GM18505 (cell line): ENCODE results near the gene MYO18B.

Source experiments
- ATAC-seq: cut with Tn5 transposase; IDR thresholded peaks from one replicate; pipeline ENCODE4 v1.9.1; 2021; ENCODE audit not compliant: unreplicated experiment
- POLR2A ChIP-seq: IDR thresholded peaks from 4 replicates; pipeline ENCODE4 v1.6.1; 2011; ENCODE audit warnings: borderline replicate concordance; ENCODE audit not compliant: insufficient read depth, insufficient read length; ENCODE audit errors: extremely low read depth

Gene MYO18B

DNA sequence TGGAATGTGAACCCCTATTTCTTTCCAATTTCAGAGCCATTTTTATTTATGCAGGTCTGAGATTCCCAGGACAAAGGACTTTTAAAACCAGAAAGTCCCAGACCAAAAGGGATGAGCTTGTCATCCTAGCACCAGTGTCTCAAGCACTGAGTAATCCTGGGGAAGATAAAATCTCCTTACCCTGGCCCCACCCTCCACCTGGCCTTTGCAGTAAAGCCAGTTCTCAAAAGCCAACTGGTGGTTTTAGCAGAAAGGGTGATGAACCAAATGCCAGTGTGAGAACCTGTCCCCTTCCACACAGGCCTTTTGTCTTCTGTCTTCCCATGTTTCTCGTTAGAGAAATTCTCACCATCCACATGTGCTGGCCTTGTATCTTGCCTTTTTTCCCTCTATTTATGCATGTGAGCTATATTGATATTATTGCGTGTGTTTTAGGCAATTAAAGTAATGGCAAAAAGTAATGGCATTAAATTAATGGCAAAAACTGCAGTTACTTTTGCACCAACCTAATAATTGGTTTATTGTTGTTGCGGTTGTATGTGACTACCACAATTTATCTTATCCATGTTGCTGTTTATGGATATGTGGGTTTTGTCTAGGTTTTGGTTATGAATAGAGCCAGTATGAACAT, 191.3 kb downstream of the MYO18B start:
- ATAC-seq, result no peak
- TF ChIP-seq POLR2A, result no peak

GRCh38 chr22:25935266-25936058, 193.5 kb downstream of the MYO18B start:
- no peak for ATAC-seq
- TF ChIP-seq POLR2A, result no peak

DNA sequence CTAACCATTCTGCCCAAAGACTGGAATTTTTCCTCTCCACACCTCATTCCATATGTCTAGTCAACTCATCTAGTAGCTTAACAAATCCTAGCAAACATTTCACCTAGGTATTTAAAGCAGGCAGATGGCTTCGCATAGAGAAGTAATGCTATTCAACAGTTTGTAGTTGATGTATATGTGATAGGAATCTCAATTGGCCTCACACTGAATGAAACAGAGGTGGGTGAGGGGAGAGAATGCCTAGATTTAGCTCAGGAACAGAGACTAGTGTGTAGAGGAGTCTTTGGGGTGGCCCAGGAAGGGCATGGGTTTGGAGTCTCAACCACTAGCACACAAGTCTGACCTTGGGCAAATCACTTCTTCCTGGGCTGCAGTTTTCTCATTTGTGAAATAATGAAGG, 196.2 kb downstream of the MYO18B start:
- no peak for ATAC-seq
- TF ChIP-seq POLR2A, result no peak

DNA sequence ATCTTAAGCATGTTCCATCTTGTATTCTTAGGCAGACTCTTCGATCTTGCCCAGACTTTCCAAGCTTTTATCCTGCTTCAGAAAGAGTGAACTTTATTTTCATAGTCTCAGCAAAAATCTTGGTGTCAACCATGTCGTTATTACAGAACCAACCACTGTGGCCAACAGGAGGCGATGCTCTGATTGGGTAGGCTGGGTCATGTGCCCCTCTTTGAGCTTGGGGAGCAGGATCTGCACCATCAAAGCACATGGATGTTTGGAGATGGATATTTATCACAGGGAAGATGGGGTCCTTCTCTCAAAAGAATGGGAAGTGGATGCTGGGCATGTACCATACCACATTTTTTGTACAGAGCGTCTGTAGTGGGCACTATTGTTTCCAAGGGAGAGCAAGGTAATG, 197.4 kb downstream of the MYO18B start:
- TF ChIP-seq POLR2A, result no peak
- no peak for ATAC-seq

DNA sequence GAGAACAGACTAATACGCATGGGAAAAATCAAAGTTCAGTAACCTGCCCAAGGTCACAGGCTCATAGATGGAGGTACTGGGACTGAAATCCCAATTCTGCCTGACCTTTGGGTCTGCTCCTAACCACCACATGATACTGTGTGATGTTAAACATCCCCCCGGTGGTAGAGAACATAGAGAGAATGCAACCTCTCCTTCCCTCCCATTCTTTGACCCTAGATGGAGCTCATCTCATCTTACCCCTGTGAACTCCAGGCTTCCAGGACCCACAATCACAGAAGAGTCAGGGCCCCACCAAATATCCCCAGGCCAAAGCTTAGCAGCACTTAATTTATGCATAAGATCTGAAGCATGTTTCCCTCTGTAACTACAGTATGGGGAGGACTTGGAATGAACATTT, 198.5 kb downstream of the MYO18B start:
- no peak for TF ChIP-seq POLR2A
- no peak for ATAC-seq

- ATAC-seq, result no peak
- no peak for TF ChIP-seq POLR2A
Measured at GRCh38 chr22:25941365-25941960, 199.5 kb downstream of the MYO18B start.

DNA sequence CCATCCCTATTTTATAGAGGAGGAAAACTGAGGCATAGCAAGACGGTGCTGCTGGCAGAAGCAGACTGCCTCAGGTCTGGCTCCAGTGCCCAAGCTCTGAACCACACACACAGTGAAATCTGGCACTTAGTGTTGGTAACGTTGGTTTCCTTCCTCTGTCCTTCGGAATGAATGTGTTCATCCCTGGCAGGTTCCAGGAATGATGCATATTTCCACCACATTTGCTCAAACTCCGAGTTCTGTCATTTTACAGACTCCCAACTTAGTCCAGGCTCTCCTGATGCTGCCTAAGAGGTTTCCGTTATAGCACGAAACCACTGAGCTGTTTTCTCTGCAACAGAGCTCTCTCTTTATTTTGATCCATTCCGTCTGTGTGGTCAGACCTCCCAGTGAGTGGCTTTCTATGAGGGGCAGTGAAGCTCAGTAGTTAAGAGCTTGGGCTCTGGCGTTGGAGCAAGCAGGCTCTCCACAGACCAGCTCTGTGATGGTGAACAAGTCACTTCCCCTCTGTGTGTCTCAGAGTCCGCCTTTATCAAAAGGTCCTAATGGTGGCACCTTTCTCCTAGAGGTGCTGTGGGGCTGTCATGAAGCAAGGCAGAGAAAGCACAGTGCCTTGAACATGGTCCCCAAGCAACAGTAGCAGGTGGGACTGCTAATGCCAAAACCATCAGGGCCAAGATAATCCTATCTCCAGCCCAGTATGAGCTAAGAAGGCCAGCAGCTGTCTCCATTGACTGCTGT, 200.3 kb downstream of the MYO18B start:
- no peak for ATAC-seq
- no peak for TF ChIP-seq POLR2A

DNA sequence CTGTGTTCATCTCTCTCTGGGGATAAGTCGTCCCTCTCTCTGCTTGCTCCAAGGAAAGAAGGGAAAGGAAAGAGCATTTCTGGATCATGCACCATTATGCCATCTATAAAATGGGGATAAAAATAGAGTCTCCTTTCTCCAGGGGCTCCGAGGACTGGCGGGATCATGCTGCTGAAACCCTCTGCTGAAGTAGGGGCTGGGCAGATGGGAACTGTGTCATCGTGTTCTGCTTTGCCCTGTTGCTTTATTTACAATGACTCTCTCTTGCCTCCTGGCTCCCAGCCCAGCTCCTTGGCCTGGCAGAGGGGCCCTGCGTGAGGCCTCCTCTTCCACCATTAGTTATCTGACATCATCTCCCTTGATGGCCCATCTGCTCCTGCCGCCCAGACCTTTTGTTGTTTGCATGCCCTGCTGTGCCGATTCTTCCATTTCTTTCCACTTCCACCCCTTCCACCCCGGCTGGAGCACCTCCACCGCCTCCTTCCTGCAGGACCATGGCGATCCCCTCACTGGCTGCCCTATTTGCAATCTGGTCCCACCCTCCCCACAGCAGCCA, 200.9 kb downstream of the MYO18B start:
- ATAC-seq, result no peak
- TF ChIP-seq POLR2A, result no peak

GRCh38 chr22:25950111-25950510, 208.1 kb downstream of the MYO18B start:
- no peak for ATAC-seq
- no peak for TF ChIP-seq POLR2A

DNA sequence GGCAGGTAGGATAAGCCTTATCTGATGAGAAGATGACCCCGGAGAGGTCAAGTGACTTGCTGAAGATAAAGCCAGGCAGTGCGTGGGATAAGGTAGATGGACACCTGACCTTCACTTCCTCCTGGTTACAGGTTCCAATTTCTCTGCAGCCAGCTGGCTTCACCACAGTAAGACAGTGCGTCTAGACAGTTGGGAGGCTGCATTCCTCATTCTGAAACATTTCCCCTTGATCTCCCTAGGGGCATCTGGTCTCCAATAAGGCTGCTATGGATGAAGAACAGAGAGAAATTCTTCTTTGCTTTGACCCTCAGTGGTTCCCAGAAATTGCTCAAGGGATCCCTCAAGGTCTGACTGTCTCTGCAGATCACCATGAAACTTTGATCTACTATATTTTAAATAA, 211.3 kb downstream of the MYO18B start:
- ATAC-seq, result no peak
- no peak for TF ChIP-seq POLR2A

DNA sequence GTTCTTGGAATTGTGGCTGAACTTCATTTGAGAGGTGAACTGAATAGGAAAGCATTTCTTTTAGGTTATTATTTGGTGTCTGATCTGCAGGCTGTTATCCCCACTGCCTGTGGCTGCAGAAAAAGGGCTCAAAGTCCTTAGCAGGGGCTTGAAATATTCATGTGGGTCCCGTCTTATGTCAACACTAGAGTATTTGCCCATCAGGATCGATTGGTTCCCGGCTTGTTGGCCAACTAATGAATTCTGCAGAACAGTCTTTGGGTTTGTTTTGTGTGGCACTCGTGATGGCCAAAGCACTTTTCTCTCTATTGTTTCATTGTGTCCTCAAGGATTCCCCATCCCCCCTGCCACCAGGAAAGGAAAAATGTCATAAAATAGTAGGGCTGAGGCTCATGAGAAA, 211.9 kb downstream of the MYO18B start:
- no peak for TF ChIP-seq POLR2A
- no peak for ATAC-seq

DNA sequence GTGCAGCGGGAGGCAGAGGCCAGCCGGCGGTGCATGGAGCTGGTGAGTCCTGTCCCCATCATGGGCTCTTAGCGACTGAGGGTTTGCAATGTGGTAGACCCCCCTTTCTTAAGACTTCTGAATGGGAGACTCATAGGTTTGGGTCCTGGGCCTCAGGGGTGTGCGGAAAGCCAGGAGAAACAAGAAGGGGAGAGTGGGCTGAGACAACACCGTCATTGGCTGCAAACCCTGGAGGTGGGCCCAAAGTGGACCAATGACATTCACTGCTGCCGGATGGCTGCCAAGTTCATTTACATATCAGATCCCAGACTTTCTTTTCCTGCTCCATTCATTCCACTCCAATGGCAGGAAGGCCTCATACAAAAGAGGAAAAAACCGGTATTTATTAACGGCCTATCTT, 213.3 kb downstream of the MYO18B start:
- no peak for ATAC-seq
- no peak for TF ChIP-seq POLR2A

DNA sequence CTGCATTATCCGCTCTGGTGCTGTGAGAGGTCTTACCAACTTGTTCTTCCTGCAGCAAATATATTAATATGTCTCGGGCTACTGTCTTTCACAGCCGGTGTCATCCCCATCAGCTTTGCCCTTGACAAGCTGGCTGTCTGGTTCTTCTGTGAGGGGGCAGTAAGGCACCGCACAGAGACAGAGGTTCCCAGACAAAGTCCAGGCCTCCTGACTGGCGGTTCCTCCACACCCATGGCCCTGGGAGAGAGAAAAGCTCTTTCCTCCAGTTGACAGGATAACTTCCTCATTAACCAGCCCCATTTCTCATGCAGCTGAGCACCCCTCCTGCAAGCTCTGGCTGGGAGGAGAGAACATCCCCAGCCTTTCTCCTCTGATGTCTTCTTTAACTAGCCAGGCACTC, 214.8 kb downstream of the MYO18B start:
- TF ChIP-seq POLR2A, result no peak
- ATAC-seq, result no peak
